Sigmoid colon (tissue), 7 donors: Measurements from ENCODE around the gene MMP25. TPM values are rescaled to one million over a fixed set of nuclear protein-coding genes. Genes with fewer than 3 reads are reported as not detected.

Source experiments
- DNase-seq: peaks from one replicate; pipeline ENCODE4 v3.0.0-alpha.2; 2019
- H3K27ac ChIP-seq, 4 donors: fragments of 200-600 bp; sonication (generic); one replicate each; pipeline ENCODE4 v1.5.1; 2016 to 2019; ENCODE audit warnings: mild to moderate bottlenecking in 1 of 4
- H3K27me3 ChIP-seq, 3 donors: fragments of 200-600 bp; sonication (generic); one replicate each; pipeline ENCODE4 v1.5.1; 2019; ENCODE audit warnings: mild to moderate bottlenecking in 1 of 3
- H3K36me3 ChIP-seq, 4 donors: fragments of 200-600 bp; sonication (generic); one replicate each; pipeline ENCODE4 v1.5.1; 2016 to 2019
- H3K4me1 ChIP-seq, 4 donors: fragments of 200-600 bp; sonication (generic); one replicate each; pipeline ENCODE4 v1.5.1; 2017 to 2019
- H3K4me3 ChIP-seq, 4 donors: fragments of 200-600 bp; sonication (generic); one replicate each; pipeline ENCODE4 v1.5.1; 2017 to 2019; ENCODE audit warnings: mild to moderate bottlenecking in 2 of 4, moderate library complexity in 1 of 4
- H3K9me3 ChIP-seq, 4 donors: fragments of 200-600 bp in 3 of 4; sonication (generic) in 3 of 4; one replicate each; pipeline versions ENCODE4 v1.5.1 to v1.6.1; 2013 to 2019
- EP300 ChIP-seq, 4 donors: sonication (generic); formaldehyde crosslinking; IDR thresholded peaks; one replicate each; pipeline ENCODE4 v1.6.1; 2017; ENCODE audit warnings: antibody characterized with exemption in 4 of 4
- POLR2A ChIP-seq, 2 donors: fragments of 450-650 bp; IDR thresholded peaks; one replicate each; pipeline ENCODE4 v1.6.1; 2016; ENCODE audit warnings: antibody characterized with exemption in 2 of 2, mild to moderate bottlenecking in 2 of 2, moderate library complexity in 2 of 2
- POLR2AphosphoS5 ChIP-seq, 4 donors: sonication (generic); formaldehyde crosslinking; IDR thresholded peaks; one replicate each; pipeline ENCODE4 v1.6.1; 2017; ENCODE audit warnings: antibody characterized with exemption in 4 of 4
- WGBS, 2 donors: extraction: QIAGEN DNeasy Blood & Tissue Kit; methylation state at CpG; one replicate each; pipeline ENCODE4 v1.1.7; 2013; 5-methylcytosine and 5-hydroxymethylcytosine counted together
- intact Hi-C: fragments of 100-400 bp; cut with DNase I; formaldehyde crosslinking; loops from one replicate; pipeline ENCODE4 v1.15.1; 2023
- polyA plus RNA-seq, 3 donors: library from polyadenylated mRNA; stranded (reverse); fragments of 200-250 nt; gene quantifications; one replicate each; pipeline ENCODE4 v1.2.3, GENCODE V29; 2013
- total RNA-seq, 4 donors: library from RNA; depleted of rRNA; stranded (reverse); fragments of >200 nt; gene quantifications; one replicate each; pipeline ENCODE4 v1.1.0, GENCODE V29; 2016
- TF ChIP-seq, protein P1 (sequence below), 4 experiments: fragments of 450-650 bp in 3 of 4; fragments of 200-600 bp in 1 of 4; IDR thresholded peaks; one replicate each; pipeline ENCODE4 v1.5.1; 2016 to 2019; ENCODE audit warnings: antibody characterized with exemption in 4 of 4, mild to moderate bottlenecking in 3 of 4, moderate library complexity in 2 of 4
- donor health status: healthy with polysubstance abuse.
- donor health status: Bipolar disorder and iron deficiency.
- donor health status: healthy.

Gene MMP25
- total and polyA plus RNA-seq, 7 donors: under 0.01 to 3.7 (median 1.1) TPM; not detected in 1

DNA sequence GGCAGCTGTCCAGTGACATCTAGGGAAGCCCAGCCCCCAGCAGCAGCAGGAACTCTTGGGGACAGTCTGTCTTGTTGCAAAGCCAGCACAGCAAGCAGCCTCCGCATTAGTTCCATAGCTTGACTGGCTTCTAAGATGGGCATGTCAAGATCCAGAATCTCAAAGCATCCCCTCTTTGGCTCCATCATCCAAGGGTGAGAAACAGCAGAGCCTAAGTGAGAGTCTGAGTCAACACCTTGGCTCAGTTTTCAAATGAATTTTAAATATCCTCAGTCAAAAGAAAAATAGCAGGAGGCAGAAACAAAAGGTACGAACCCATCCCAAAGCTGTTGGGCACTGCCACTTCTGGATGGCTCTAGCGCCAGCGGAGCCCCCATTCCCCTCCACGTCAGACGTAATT lies 31.4 kb upstream of the MMP25 start:
- no peak for TF ChIP-seq POLR2AphosphoS5 (IDR thresholded peaks at IDR 0.05)
- TF ChIP-seq, protein P1, sequence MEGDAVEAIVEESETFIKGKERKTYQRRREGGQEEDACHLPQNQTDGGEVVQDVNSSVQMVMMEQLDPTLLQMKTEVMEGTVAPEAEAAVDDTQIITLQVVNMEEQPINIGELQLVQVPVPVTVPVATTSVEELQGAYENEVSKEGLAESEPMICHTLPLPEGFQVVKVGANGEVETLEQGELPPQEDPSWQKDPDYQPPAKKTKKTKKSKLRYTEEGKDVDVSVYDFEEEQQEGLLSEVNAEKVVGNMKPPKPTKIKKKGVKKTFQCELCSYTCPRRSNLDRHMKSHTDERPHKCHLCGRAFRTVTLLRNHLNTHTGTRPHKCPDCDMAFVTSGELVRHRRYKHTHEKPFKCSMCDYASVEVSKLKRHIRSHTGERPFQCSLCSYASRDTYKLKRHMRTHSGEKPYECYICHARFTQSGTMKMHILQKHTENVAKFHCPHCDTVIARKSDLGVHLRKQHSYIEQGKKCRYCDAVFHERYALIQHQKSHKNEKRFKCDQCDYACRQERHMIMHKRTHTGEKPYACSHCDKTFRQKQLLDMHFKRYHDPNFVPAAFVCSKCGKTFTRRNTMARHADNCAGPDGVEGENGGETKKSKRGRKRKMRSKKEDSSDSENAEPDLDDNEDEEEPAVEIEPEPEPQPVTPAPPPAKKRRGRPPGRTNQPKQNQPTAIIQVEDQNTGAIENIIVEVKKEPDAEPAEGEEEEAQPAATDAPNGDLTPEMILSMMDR (IDR thresholded peaks at IDR 0.05): no peak
- Histone ChIP-seq H3K27ac (no peak overlapping the region), H3K4me3 (no peak overlapping the region), H3K9me3 (no peaks in the 10 kb centered on the region), H3K36me3 (no peaks in the 10 kb centered on the region), H3K27me3 (peaks cover 28 to 71% (median 60%) of the 10 kb centered on the region in 3 donors), H3K4me1 (peaks cover 0 to 16% (median 13%) of the 10 kb centered on the region in 4 donors)
- no peak for DNase-seq
- intact Hi-C loops: no loop called here
- 93% methylated on average over 6 of the region's 6 CpGs for WGBS, 2 donors

GRCh38 chr16:3015865-3016521 lies 30.4 kb upstream of the MMP25 start:
- DNase-seq: no peak
- Histone ChIP-seq H3K4me3 (no peak overlapping the region), H3K27ac (no peak overlapping the region), H3K36me3 (no peaks in the 10 kb centered on the region), H3K27me3 (peaks cover 26 to 62% (median 54%) of the 10 kb centered on the region in 3 donors), H3K9me3 (no peaks in the 10 kb centered on the region), H3K4me1 (peaks cover 0 to 21% (median 18%) of the 10 kb centered on the region in 4 donors)
- intact Hi-C loops: no loop called here
- TF ChIP-seq, protein P1 (IDR thresholded peaks at IDR 0.05): no peak
- no peak for TF ChIP-seq POLR2AphosphoS5 (IDR thresholded peaks at IDR 0.05)
- TF ChIP-seq EP300 (IDR thresholded peaks at IDR 0.05): no peak
- no peak for TF ChIP-seq POLR2A (IDR thresholded peaks at IDR 0.05)
- 87 to 92% methylated on average over 13 of the region's 13 CpGs for WGBS, 2 donors

GRCh38 chr16:3017344-3017743 lies 29.0 kb upstream of the MMP25 start:
- Histone ChIP-seq H3K36me3 (no peaks in the 10 kb centered on the region), H3K27ac (no peak overlapping the region), H3K9me3 (no peaks in the 10 kb centered on the region), H3K4me3 (no peak overlapping the region), H3K27me3 (peaks cover 19 to 50% (median 45%) of the 10 kb centered on the region in 3 donors), H3K4me1 (peaks cover 0 to 34% (median 32%) of the 10 kb centered on the region in 4 donors)
- intact Hi-C loops: no loop called here
- no peak for TF ChIP-seq EP300 (IDR thresholded peaks at IDR 0.05)
- TF ChIP-seq, protein P1 (IDR thresholded peaks at IDR 0.05): no peak
- no peak for TF ChIP-seq POLR2A (IDR thresholded peaks at IDR 0.05)
- no peak for TF ChIP-seq POLR2AphosphoS5 (IDR thresholded peaks at IDR 0.05)
- DNase-seq: no peak
- 77 to 85% methylated on average over 20 of the region's 20 CpGs for WGBS, 2 donors

DNA sequence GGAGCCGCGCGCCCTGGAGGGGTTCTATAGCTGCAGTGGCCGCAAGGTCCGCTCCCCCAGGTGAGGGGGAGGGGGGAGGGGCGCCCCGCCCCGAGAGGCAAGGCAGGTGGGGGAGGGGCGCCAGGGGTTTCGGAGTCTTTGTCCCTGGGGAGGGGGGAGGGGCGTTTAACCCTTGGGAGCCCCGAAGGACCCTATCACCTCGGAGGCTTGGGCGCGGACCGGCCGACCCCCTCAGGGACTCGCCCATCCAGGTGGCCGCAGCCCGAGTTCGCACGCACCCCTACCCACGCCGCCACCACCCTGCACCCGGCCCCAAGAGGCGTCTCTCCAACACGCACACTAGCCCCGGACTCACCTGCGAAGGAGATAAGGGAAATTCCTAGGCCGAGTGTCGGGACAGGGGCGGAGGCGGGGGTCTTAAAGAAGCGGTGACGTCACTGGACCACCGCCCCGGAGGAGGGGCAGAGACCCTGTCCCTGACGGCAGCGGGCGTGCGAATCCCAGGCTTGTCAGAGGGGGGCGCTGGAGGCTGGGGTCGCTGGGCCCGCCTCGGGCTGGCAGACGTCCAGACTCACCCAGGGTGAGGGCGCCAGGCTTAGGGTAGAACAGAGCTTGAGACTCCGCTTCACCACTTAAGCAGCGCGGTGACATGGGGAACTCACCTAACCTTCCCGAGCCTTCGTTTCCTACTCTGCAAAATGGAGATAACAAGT lies 28.4 kb upstream of the MMP25 start, which contains the start of gene CLDN6:
CLDN6 (minus strand) TSS at position 390 of the 713 bp plus-strand sequence. CDS start 2,162 bp downstream, outside the sequence.
- Histone ChIP-seq H3K27me3 (peaks cover 19 to 44% (median 39%) of the 10 kb centered on the region in 3 donors), H3K9me3 (no peaks in the 10 kb centered on the region), H3K4me3 (no peak within 1 kb of the TSS), H3K4me1 (peaks cover 0 to 40% (median 38%) of the 10 kb centered on the region in 4 donors), H3K27ac (no peak within 1 kb of the TSS), H3K36me3 (no peaks in the 10 kb centered on the region)
- intact Hi-C loops: no loop called here
- TF ChIP-seq EP300 (IDR thresholded peaks at IDR 0.05) (no peak), POLR2AphosphoS5 (IDR thresholded peaks at IDR 0.05) (no peak), POLR2A (IDR thresholded peaks at IDR 0.05) (no peak)
- TF ChIP-seq, protein P1 (IDR thresholded peaks at IDR 0.05): no peak
- WGBS, 2 donors: 14% methylated on average over 52 of the region's 52 CpGs
- DNase-seq: no peak
